Stomach (tissue), 9 donors: Measurements from ENCODE around the gene DHODH. TPM values are rescaled to one million over a fixed set of nuclear protein-coding genes. Genes with fewer than 3 reads are reported as not detected.

Experiments
- DNase-seq, 2 donors: peaks; one replicate each; pipeline versions ENCODE4 v3.0.0 to v3.0.0-alpha.2; 2013 to 2019
- H3K27ac ChIP-seq, 5 donors: fragments of 200-600 bp in 4 of 5; sonication (generic) in 4 of 5; one replicate each; pipeline ENCODE4 v1.5.1; 2013 to 2019; ENCODE audit warnings: mild to moderate bottlenecking in 1 of 5, moderate library complexity in 1 of 5
- H3K27me3 ChIP-seq, 3 donors: fragments of 200-600 bp; sonication (generic); one replicate each; pipeline ENCODE4 v1.5.1; 2017 to 2019; ENCODE audit warnings: mixed run types in 1 of 3
- H3K36me3 ChIP-seq, 4 donors: fragments of 200-600 bp; sonication (generic); 1 replicate in 3 of 4; 2 replicates in 1 of 4; pipeline ENCODE4 v1.5.1; 2016 to 2019
- H3K4me1 ChIP-seq, 4 donors: fragments of 200-600 bp; sonication (generic); one replicate each; pipeline ENCODE4 v1.5.1; 2016 to 2019
- H3K4me3 ChIP-seq, 4 donors: fragments of 200-600 bp; sonication (generic) in 3 of 4; one replicate each; pipeline ENCODE4 v1.5.1; 2016 to 2019; ENCODE audit warnings: mild to moderate bottlenecking in 1 of 4
- H3K9me3 ChIP-seq, 4 donors: fragments of 200-600 bp; sonication (generic); one replicate each; pipeline ENCODE4 v1.5.1; 2016 to 2019
- EP300 ChIP-seq: sonication (generic); formaldehyde crosslinking; IDR thresholded peaks from one replicate; pipeline ENCODE4 v1.6.1; 2017; ENCODE audit warnings: antibody characterized with exemption
- POLR2A ChIP-seq, 4 donors: fragments of 450-650 bp; IDR thresholded peaks; one replicate each; pipeline ENCODE4 v1.6.1; 2016; ENCODE audit warnings: antibody characterized with exemption in 4 of 4, control low read depth in 2 of 4, mild to moderate bottlenecking in 1 of 4, moderate library complexity in 1 of 4
- POLR2AphosphoS5 ChIP-seq, 3 donors: sonication (generic); formaldehyde crosslinking; IDR thresholded peaks; one replicate each; pipeline ENCODE4 v1.6.1; 2016; ENCODE audit warnings: antibody characterized with exemption in 3 of 3
- WGBS, 5 donors: extraction: QIAGEN DNeasy Blood & Tissue Kit in 3 of 5; methylation state at CpG; one replicate each; pipeline versions ENCODE4 v1.1.5 to v1.1.7; 2013 to 2018; 5-methylcytosine and 5-hydroxymethylcytosine counted together
- intact Hi-C: fragments of 100-400 bp; cut with DNase I; formaldehyde crosslinking; loops from one replicate; pipeline ENCODE4 v1.15.1; 2023; ENCODE audit warnings: low total_unique reads
- polyA plus RNA-seq, 3 donors: library from polyadenylated mRNA; stranded (reverse); fragments of 200-250 nt; gene quantifications; one replicate each; pipeline ENCODE4 v1.2.3, GENCODE V29; 2013
- total RNA-seq, 5 donors: library from RNA; depleted of rRNA; stranded (reverse); fragments of >200 nt; gene quantifications; one replicate each; pipeline versions ENCODE4 v1.1.0 to v1.2.3, GENCODE V29; 2014 to 2016
- TF ChIP-seq, protein P1 (sequence below), 7 experiments: fragments of 450-650 bp in 4 of 7; fragments of 200-600 bp in 3 of 7; sonication (generic) in 3 of 7; IDR thresholded peaks; one replicate each; pipeline ENCODE4 v1.5.1; 2016 to 2019; ENCODE audit warnings: antibody characterized with exemption in 7 of 7, control low read depth in 2 of 7, mild to moderate bottlenecking in 1 of 7
- donor health status: healthy with polysubstance abuse.
- donor health status: Bipolar disorder and iron deficiency.
- donor health status: healthy.

The DHODH gene
- total and polyA plus RNA-seq, 8 donors, result 1.2 to 6.0 (median 3.7) TPM; not detected in 1

DNA sequence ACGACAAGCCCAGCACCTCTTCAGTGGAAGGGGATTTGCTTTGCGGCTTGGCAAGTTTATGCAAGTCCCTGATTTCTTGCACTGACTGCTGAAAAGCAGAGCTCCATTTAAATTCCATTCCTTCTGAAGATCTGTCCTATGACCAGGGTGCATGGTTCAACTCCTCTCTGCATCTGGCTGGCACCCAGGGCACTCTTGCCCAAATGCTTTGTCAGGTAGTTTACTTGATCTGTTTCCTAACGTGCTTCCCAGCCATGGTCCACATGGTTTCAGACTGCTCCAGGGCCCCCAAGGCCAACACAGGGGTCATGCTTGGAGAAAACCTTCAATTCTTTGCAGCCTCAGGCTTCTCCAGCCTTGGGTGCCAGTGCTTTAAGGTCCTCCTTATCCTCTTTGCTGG lies 34.5 kb downstream of the DHODH start:
- Histone ChIP-seq H3K4me3 (no peak overlapping the region), H3K9me3 (no peaks in the 10 kb centered on the region), H3K4me1 (no peaks in the 10 kb centered on the region), H3K27me3 (no peaks in the 10 kb centered on the region), H3K36me3 (peaks cover 3 to 45% (median 24%) of the 10 kb centered on the region in 4 donors), H3K27ac (no peak overlapping the region)
- intact Hi-C loops, result no loop called here
- TF ChIP-seq POLR2A (IDR thresholded peaks at IDR 0.05) (no peak), POLR2AphosphoS5 (IDR thresholded peaks at IDR 0.05) (no peak)
- no peak for DNase-seq
- 54 to 84% (median 71%) methylated on average over 3 of the region's 3 CpGs for WGBS, 5 donors

DNA sequence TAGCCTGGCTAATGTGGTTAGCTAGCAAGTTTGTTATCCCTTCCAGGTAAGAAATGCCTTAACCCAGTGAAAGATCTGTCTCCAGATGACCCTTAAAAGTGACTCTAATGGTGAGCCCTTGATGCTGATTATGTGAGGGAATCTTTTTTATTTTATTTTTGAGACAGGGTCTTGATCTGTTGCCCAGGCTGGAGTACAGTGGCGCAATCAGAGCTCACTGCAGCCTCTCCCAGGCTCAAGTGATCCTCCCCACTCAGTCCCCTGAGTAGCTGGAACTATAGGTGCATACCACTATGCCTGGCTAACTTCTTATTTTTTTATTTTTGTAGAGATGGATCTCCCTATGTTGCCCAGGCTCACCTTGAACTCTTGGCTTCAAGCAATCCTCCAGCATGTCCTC lies 35.0 kb downstream of the DHODH start:
- intact Hi-C loops, result no loop called here
- H3K9me3 ChIP-seq, result no peaks in the 10 kb centered on the region
- TF ChIP-seq POLR2A (IDR thresholded peaks at IDR 0.05), result no peak
- TF ChIP-seq, protein P1, sequence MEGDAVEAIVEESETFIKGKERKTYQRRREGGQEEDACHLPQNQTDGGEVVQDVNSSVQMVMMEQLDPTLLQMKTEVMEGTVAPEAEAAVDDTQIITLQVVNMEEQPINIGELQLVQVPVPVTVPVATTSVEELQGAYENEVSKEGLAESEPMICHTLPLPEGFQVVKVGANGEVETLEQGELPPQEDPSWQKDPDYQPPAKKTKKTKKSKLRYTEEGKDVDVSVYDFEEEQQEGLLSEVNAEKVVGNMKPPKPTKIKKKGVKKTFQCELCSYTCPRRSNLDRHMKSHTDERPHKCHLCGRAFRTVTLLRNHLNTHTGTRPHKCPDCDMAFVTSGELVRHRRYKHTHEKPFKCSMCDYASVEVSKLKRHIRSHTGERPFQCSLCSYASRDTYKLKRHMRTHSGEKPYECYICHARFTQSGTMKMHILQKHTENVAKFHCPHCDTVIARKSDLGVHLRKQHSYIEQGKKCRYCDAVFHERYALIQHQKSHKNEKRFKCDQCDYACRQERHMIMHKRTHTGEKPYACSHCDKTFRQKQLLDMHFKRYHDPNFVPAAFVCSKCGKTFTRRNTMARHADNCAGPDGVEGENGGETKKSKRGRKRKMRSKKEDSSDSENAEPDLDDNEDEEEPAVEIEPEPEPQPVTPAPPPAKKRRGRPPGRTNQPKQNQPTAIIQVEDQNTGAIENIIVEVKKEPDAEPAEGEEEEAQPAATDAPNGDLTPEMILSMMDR (IDR thresholded peaks at IDR 0.05), result no peak
- TF ChIP-seq POLR2AphosphoS5 (IDR thresholded peaks at IDR 0.05), result no peak
- H3K27me3 ChIP-seq, result no peaks in the 10 kb centered on the region
- peaks cover 3 to 41% (median 24%) of the 10 kb centered on the region in 4 donors for H3K36me3 ChIP-seq
- no peaks in the 10 kb centered on the region for H3K4me1 ChIP-seq
- no peak overlapping the region for H3K4me3 ChIP-seq
- no peak overlapping the region for H3K27ac ChIP-seq
- no peak for DNase-seq
- 88 to 100% (median 100%) methylated on average over 1 of the region's 1 CpG for WGBS, 5 donors

DNA sequence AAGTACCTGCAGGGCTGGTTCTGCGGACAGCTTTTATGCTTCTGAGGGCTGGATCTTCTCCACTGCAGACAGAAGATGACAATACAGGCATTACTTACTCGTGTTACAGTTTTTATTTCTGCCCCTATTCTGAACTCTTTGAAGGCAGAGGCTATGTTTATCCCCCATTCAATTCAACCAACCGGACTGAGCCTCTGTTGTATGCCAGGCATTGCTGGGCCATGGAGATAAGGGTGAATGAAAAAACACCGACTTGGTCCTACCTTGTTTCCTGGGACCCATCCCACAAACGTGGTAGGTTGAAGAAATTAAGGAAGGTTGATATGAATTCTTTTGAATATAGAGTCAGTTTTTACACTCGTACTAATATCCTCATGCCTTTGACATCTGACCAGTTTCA lies 35.8 kb downstream of the DHODH start:
- H3K27me3 ChIP-seq, result no peaks in the 10 kb centered on the region
- no peaks in the 10 kb centered on the region for H3K4me1 ChIP-seq
- H3K4me3 ChIP-seq, result no peak overlapping the region
- no peak for TF ChIP-seq POLR2AphosphoS5 (IDR thresholded peaks at IDR 0.05)
- TF ChIP-seq POLR2A (IDR thresholded peaks at IDR 0.05), result no peak
- TF ChIP-seq, protein P1 (IDR thresholded peaks at IDR 0.05), result no peak
- TF ChIP-seq EP300, result no peak
- peaks cover 3 to 34% (median 24%) of the 10 kb centered on the region in 4 donors for H3K36me3 ChIP-seq
- H3K9me3 ChIP-seq, result peaks cover 0 to 6% (median 2%) of the 10 kb centered on the region in 4 donors
- intact Hi-C loops, result no loop called here
- no peak overlapping the region for H3K27ac ChIP-seq
- 55 to 72% (median 62%) methylated on average over 6 of the region's 6 CpGs for WGBS, 5 donors
- DNase-seq, result no peak

DNA sequence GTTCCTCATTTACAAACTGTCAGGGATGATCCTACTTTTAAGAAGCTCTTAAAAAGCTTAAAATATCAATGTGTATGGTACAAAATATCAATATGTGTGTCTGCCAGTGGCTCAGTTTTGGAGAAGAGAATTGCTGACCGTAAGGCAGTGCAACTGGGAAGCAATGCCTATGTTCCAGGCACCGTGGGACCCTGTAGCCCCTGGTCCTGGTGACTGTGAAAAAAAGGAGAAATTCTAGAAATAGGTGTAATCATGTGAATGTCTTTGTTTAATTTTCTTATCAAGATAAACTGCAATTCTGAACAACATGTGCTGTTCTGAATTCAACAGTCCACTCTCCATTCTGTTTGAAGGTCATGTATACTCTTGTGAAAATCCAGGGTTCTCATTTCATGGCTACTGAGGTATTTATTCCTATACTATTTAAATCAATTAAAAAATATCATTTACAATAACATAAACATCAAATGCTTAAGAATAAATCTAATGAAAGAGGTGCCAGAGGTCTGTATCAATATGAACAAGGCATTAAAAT lies 36.3 kb downstream of the DHODH start:
- H3K36me3 ChIP-seq, result peaks cover 3 to 32% (median 24%) of the 10 kb centered on the region in 4 donors
- intact Hi-C loops, result no loop called here
- no peak for DNase-seq
- 64 to 84% (median 71%) methylated on average over 2 of the region's 2 CpGs for whole genome bisulfite sequencing, 5 donors
- H3K9me3 ChIP-seq, result peaks cover 0 to 12% (median 4%) of the 10 kb centered on the region in 4 donors
- no peaks in the 10 kb centered on the region for H3K4me1 ChIP-seq
- no peak overlapping the region for H3K4me3 ChIP-seq
- TF ChIP-seq, protein P1 (IDR thresholded peaks at IDR 0.05), result no peak
- TF ChIP-seq POLR2A (IDR thresholded peaks at IDR 0.05), result no peak
- TF ChIP-seq EP300, result no peak
- no peak for TF ChIP-seq POLR2AphosphoS5 (IDR thresholded peaks at IDR 0.05)
- H3K27ac ChIP-seq, result no peak overlapping the region
- no peaks in the 10 kb centered on the region for H3K27me3 ChIP-seq

DNA sequence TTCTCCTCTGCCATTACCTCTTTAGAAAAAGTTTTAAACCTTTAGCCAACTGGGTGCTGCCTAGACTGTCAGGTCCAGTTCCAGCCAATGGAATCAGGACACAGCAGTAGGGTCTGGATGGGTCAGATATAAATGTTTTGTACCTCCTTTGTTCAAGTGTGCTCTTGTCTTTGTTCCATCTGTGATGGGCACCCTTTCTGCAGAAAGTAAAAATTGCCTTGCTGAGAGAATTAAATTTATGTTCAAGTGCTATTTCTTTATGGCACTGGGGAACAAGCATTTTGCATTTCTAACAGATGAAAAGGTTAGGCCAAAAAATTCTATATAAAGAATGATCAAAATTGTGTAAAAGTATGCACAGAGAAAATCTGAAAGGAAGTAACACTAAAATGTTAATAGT lies 40.6 kb downstream of the DHODH start:
- Histone ChIP-seq H3K36me3 (peaks cover 0 to 1% (median under 1%) of the 10 kb centered on the region in 4 donors), H3K4me1 (no peaks in the 10 kb centered on the region), H3K4me3 (no peak overlapping the region), H3K9me3 (peaks cover 0 to 12% (median 4%) of the 10 kb centered on the region in 4 donors), H3K27ac (no peak overlapping the region), H3K27me3 (no peaks in the 10 kb centered on the region)
- intact Hi-C loops, result no loop called here
- DNase-seq, result no peak
- TF ChIP-seq POLR2A (IDR thresholded peaks at IDR 0.05), result no peak
- TF ChIP-seq, protein P1 (IDR thresholded peaks at IDR 0.05), result no peak
- TF ChIP-seq EP300, result no peak
- TF ChIP-seq POLR2AphosphoS5 (IDR thresholded peaks at IDR 0.05), result no peak
